Ascending aorta (tissue), 2 donors: Measurements from ENCODE around the gene NGEF. TPM values are rescaled to one million over a fixed set of nuclear protein-coding genes. Genes with fewer than 3 reads are reported as not detected.

Source experiments
- DNase-seq, 2 donors: peaks; one replicate each; pipeline ENCODE4 v3.0.0-alpha.2; 2019; ENCODE audit warnings: low spot score in 2 of 2
- H3K27ac ChIP-seq, 2 donors: fragments of 200-600 bp; sonication (generic); one replicate each; pipeline ENCODE4 v1.5.1; 2016 to 2017; ENCODE audit warnings: mild to moderate bottlenecking in 1 of 2
- H3K27me3 ChIP-seq: fragments of 200-600 bp; sonication (generic); one replicate; pipeline ENCODE4 v1.5.1; 2017
- H3K36me3 ChIP-seq, 2 donors: fragments of 200-600 bp; sonication (generic); one replicate each; pipeline ENCODE4 v1.5.1; 2016
- H3K4me1 ChIP-seq, 2 donors: fragments of 200-600 bp; sonication (generic); one replicate each; pipeline ENCODE4 v1.5.1; 2016 to 2017; ENCODE audit warnings: mild to moderate bottlenecking in 1 of 2
- H3K4me3 ChIP-seq, 2 donors: fragments of 200-600 bp; sonication (generic); one replicate each; pipeline ENCODE4 v1.5.1; 2016 to 2017; ENCODE audit warnings: mild to moderate bottlenecking in 1 of 2
- H3K9me3 ChIP-seq, 2 donors: fragments of 200-600 bp; sonication (generic); one replicate each; pipeline ENCODE4 v1.5.1; 2016
- CTCF ChIP-seq, 3 experiments: fragments of 200-600 bp in 2 of 3; fragments of 450-650 bp in 1 of 3; sonication (generic) in 2 of 3; IDR thresholded peaks; one replicate each; pipeline ENCODE4 v1.5.1; 2016 to 2019; ENCODE audit warnings: antibody characterized with exemption in 3 of 3, mild to moderate bottlenecking in 1 of 3, moderate library complexity in 1 of 3
- intact Hi-C: fragments of 100-400 bp; cut with DNase I; formaldehyde crosslinking; loops from one replicate; pipeline ENCODE4 v1.15.1; 2023
- total RNA-seq: library from RNA; depleted of rRNA; stranded (reverse); fragments of >200 nt; gene quantifications from one replicate; pipeline ENCODE4 v1.1.0, GENCODE V29; 2016

NGEF gene
- total RNA-seq, 1 donor from 2014 or later = 0.43 TPM

- no peak for DNase-seq
- Histone ChIP-seq H3K27me3 (no peaks in the 10 kb centered on the region), H3K9me3 (no peaks in the 10 kb centered on the region), H3K36me3 (no peaks in the 10 kb centered on the region), H3K4me3 (no peak overlapping the region), H3K4me1 (peaks cover 0 to 3% of the 10 kb centered on the region in 2 donors), H3K27ac (no peak overlapping the region)
- intact Hi-C loops = no loop called here
- TF ChIP-seq CTCF (IDR thresholded peaks at IDR 0.05) = no peak
Observed at GRCh38 chr2:233047667-233048066, 34.6 kb upstream of the NGEF start.

GRCh38 chr2:233047206-233047605, 34.1 kb upstream of the NGEF start:
- no peak overlapping the region for H3K4me3 ChIP-seq
- no peaks in the 10 kb centered on the region for H3K36me3 ChIP-seq
- H3K9me3 ChIP-seq = no peaks in the 10 kb centered on the region
- H3K27ac ChIP-seq = no peak overlapping the region
- peaks cover 0 to 3% of the 10 kb centered on the region in 2 donors for H3K4me1 ChIP-seq
- DNase-seq = no peak
- no peaks in the 10 kb centered on the region for H3K27me3 ChIP-seq
- intact Hi-C loops = no loop called here
- no peak for TF ChIP-seq CTCF (IDR thresholded peaks at IDR 0.05)

DNA sequence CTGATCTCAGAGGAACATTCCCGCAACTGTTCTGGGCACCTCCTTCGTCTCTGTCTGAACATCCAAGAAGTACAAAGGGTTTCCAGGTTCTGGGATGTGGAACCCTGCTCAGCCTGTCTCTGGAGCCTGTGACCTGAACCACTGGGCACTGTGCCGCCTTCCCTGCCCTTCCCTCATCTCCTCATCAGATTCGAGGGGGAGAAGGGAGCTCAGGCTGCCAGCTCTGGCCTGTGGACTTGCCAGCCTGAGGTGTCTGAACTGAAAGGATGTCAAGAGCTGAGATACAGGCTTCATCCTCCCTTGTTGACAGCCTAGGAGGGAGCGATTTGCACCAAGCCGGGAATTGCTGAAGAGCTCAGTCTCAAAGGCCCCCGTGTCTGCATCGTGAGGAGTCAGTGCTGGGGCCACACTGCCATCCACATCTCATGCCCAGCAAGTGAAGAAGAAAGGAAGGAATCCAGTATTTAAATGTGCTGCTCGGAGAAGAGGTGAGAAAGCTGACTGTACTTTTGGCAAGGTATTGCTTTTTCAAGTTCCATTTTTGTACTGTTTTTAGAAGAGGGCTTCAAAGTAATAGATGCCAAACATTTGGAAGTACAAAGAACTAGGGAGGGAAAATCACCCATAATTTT, 32.0 kb upstream of the NGEF start:
- Histone ChIP-seq H3K27me3 (no peaks in the 10 kb centered on the region), H3K4me1 (no peaks in the 10 kb centered on the region), H3K27ac (no peak overlapping the region), H3K9me3 (no peaks in the 10 kb centered on the region), H3K4me3 (no peak overlapping the region), H3K36me3 (no peaks in the 10 kb centered on the region)
- intact Hi-C loops = no loop called here
- no peak for DNase-seq
- no peak for TF ChIP-seq CTCF (IDR thresholded peaks at IDR 0.05)

GRCh38 chr2:233042549-233042948, 29.5 kb upstream of the NGEF start:
- no peak overlapping the region for H3K27ac ChIP-seq
- no peak for TF ChIP-seq CTCF (IDR thresholded peaks at IDR 0.05)
- no peak for DNase-seq
- H3K27me3 ChIP-seq = no peaks in the 10 kb centered on the region
- no peaks in the 10 kb centered on the region for H3K36me3 ChIP-seq
- no peaks in the 10 kb centered on the region for H3K9me3 ChIP-seq
- intact Hi-C loops = no loop called here
- no peak overlapping the region for H3K4me3 ChIP-seq
- H3K4me1 ChIP-seq = no peaks in the 10 kb centered on the region

GRCh38 chr2:233041722-233042323, 28.8 kb upstream of the NGEF start:
- no peaks in the 10 kb centered on the region for H3K9me3 ChIP-seq
- no peak for DNase-seq
- H3K27me3 ChIP-seq = no peaks in the 10 kb centered on the region
- H3K4me1 ChIP-seq = no peaks in the 10 kb centered on the region
- no peak overlapping the region for H3K27ac ChIP-seq
- no peak for TF ChIP-seq CTCF (IDR thresholded peaks at IDR 0.05)
- no peaks in the 10 kb centered on the region for H3K36me3 ChIP-seq
- H3K4me3 ChIP-seq = no peak overlapping the region
- intact Hi-C loops = no loop called here
